ENCODE measurements around the gene CACNA1S.

DNA sequence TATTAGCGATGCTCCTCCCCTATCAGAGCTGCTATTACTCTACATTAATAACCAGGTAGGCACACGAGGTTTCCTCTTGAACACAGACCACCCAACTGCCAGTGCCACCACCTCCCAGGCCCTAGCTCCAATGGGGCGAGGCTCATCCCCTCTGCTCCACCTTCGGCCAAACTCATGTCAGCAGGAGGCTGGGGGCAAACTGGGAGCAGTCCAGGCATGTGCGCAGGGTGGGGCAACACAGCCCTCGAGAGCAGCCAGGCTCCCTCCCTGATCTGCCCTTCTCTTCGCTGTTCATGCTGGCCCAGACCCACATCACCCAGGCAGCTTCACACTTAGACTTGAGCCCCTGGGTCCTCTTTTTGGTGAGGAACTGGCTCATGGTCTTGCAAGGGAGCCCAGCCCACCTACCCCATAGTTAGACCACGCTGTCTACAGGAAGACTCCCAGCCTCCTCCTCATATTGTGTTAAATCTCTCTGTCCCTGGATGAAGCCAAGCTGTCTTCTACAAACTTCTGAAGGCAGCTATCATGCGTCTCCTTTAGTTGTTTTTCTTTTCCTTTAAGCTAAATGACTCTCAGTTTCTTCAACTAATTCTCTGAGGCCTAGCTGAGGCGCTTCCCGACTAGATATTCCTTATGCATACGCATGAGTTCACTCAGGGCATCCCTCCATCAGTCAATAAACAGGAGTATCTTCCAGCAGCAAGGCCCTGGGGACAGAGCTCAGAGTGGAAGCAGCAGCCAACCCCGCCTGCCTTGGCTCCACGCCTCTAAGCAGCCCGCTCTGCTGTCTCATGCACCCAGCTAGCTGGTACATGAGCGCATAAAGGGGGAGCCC, 30.0 kb upstream of the CACNA1S start:
- no peak for TF ChIP-seq CTCF (IDR thresholded peaks at IDR 0.05)
- no peak for TF ChIP-seq POLR2AphosphoS5 (IDR thresholded peaks at IDR 0.05)
- no peak for TF ChIP-seq POLR2A (IDR thresholded peaks at IDR 0.05)
